Effector CD8-positive, alpha-beta T cell (primary cell): ENCODE results near the gene BHLHE40.
"Not testable (repeated sequence)": the region's sequence is repeated elsewhere in the genome, so short reads cannot be mapped to it uniquely, and the experiment has no call there.

Experiments used
- DNase-seq: peaks from one replicate; lab custom pipeline; 2025; lab: John Stamatoyannopoulos, UW

BHLHE40 gene

DNA sequence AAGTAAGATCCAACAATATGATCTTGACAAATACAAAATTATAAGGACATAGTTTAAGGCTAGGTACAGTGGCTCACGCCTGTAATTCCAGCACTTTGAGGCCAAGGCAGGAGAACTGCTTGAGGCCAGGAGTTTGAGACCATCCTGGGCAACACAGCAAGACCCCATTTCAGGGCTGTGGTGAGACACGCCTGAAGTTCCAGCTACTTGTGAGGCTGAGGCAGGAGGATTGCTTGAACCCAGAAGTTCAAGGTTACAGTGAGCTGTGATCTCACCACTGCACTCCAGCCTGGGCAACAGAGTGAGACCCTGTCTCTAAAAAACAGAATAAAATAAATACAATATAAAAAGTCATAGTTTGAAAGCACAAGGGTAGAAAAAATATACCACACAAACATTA, 17.4 kb upstream of the BHLHE40 start:
- not testable (repeated sequence) for DNase-seq

DNA sequence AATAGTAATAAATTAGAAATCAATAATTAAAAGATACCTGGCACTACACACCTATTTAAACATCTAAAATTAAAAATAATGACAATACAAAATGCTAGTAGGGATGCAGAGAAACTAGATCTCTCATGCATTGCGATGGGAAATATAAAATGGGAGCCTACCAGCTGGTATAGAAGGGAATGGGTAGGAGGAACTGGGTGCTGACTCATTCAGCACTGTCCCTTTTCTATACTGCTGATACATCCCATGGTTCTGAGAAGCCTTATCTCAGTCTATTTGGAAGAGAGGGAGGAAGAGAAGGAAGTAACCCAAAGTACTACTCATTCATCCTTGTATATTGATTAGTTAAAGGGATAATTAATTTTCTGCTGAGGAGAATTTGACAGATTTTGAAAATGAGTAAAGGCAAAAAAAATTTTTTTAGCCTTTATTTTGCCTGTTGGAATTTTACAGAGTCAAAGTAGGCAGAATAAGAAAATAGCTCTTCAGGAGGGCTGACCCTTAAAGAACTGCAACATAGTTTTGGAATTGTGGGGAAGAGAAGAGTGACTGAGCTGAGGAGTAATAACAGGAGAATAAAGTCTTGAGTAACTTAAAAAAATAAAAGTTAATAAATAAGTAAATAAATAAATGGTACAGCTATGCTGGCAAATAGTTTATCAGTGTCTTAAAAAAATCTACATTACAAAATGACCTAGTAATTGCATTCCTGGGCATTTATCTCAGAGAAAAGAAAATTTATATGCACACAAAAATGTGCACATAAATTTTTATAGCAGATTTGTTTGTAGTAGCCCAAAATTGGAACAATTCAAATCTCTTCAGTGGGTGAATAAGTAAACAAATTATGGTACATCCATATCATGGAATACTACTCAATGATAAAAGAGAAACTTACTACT, 15.3 kb upstream of the BHLHE40 start:
- DNase-seq: no peak

GRCh38 chr3:4966006-4966405, 13.2 kb upstream of the BHLHE40 start:
- not testable (repeated sequence) for DNase-seq

DNA sequence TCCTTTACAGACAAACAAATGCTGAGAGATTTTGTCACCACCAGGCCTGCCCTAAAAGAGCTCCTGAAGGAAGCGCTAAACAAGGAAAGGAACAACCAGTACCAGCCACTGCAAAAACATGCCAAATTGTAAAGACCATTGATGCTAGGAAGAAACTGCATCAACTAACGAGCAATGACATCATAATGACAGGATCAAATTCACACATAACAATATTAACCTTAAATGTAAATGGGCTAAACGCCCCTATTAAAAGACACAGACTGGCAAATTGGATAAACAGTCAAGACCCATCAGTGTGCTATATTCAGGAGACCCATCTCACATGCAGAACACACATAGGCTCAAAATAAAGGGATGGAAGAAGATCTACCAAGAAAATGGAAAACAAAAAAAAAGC, 11.6 kb upstream of the BHLHE40 start:
- DNase-seq: not testable (repeated sequence)

- not testable (repeated sequence) for DNase-seq
These were observed 7.8 kb upstream of the BHLHE40 start for GRCh38 chr3:4971437-4971836.

DNA sequence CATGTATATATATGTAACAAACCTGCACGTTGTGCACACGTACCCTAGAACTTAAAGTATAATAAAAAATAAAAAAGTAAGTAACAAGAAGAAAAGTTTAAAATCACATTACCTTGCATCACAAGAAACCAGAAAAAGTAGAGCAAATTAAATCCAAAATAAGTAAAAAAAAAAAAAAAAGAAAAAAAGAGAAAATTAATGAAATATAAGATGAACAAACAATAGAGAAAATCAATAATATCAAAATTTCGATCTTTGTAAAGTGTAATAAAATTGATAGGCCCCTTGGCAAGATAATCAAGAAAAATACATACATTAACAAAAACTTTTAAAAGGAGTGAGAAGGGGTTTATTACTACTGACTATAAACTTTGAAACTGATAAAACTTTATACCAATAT, 7.4 kb upstream of the BHLHE40 start:
- DNase-seq: no peak

- no peak for DNase-seq
These were observed 6.3 kb upstream of the BHLHE40 start for GRCh38 chr3:4972652-4973643.

- no peak for DNase-seq
These were observed 5.1 kb upstream of the BHLHE40 start for GRCh38 chr3:4974154-4974553.

GRCh38 chr3:4976109-4976508, 3.1 kb upstream of the BHLHE40 start:
- DNase-seq: no peak

DNA sequence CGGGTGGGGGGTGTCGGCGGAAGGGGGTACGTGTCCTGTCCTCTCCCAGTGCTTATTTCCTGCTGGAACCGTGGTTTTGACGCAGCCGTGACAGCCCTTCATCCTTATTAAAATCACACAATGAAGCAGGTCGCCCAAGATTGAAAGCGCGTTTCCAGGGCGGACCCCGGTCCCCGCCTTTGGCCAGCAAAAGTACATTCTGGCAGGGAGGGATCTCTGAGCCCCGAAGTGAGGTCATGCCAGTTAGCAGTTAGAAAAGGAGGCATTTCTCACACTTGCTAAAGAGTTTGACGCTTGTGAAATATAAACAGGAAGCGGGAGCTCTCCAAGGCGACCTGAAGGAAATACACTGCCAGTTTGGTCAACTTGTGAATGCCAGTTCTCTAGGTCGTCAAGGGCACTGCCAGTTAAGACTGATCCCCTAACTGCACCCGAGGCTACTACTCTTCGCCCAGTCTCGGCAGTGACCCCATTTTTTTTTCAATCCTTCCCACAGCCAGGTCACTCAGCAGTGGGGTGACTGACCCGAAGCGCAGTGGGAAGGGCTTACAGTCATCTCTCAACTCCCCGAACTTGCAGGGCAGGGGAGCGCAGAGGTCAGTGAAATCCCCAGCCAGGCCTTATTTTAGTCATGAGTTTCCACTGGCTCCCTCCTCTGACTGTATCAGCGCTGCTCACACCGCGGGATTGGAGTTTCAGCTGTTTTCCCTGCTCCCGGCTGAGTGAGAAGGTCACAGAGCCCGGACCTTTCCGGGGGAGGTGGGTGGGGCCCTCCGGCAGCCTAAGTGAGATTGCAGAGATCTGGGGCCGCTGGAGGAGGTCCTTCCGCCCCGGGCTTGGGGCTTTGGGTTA, 2.0 kb upstream of the BHLHE40 start:
- no peak for DNase-seq

- DNase-seq: no peak
These were observed 1.4 kb upstream of the BHLHE40 start for GRCh38 chr3:4977853-4978203.

- DNase-seq: peak; percentile 34
These were observed 852 bp upstream of the BHLHE40 start for GRCh38 chr3:4978204-4978965.

- peak; percentile 34 for DNase-seq
These were observed 240 bp upstream of the BHLHE40 start for GRCh38 chr3:4978966-4979427.

GRCh38 chr3:4980229-4981203, 1.3 kb downstream of the BHLHE40 start:
- DNase-seq: peak; percentile 66

GRCh38 chr3:4981294-4981664, 2.0 kb downstream of the BHLHE40 start:
- DNase-seq: no peak

- DNase-seq: no peak
These were observed 2.6 kb downstream of the BHLHE40 start for GRCh38 chr3:4981665-4982494.

GRCh38 chr3:4982773-4983738, 3.8 kb downstream of the BHLHE40 start:
- no peak for DNase-seq
